Jurkat, Clone E6-1 (cell line): ENCODE results near the gene ERG.

Experiments used
- DNase-seq: peaks from one replicate; pipeline ENCODE4 v3.0.0-alpha.2; 2011; ENCODE audit warnings: low read depth, low spot score
- H3K4me3 ChIP-seq: 2 replicates; pipeline ENCODE4 v1.5.1; 2011; ENCODE audit warnings: mild to moderate bottlenecking, low read length, control low read depth, moderate library complexity

The ERG gene

DNA sequence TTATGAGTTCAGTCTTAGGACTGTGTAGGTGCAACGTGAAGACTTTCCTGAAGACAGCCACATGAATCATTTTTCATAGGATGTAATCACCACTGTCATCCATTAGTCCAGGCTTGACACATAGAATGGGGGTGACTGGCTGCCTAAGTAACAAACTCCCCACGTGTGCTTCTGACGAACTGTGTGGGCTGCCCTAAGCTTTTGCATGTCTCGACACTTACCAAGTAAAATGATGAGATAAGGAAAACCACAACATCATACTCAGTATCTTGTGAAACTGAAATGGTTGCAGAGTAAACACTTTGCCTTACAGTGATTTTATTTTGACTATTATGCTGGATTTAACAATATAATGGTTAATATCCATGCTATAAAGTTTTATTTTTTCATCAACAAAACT, 19.5 kb downstream of the ERG start:
- DNase-seq, result peak; percentile 93
- no peak overlapping the region for H3K4me3 ChIP-seq

DNA sequence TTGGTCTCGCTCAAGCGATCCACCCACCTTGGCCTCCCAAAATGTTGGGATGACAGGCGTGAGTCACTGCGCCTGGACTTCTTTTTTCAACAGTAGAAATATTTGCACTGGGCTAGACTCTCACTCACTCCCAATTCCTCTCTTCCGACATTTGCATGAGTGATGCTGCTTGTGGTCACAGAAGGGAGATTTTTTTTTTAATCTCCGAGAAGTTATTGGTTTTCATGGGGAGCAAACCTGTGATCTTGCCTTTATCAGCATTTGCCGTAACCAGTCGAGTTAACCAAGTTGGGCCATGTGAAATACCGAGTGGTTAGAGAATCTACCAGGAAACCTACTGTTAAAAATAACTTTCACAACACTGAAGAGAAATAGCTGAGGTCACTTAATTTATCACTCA, 21.1 kb downstream of the ERG start:
- H3K4me3 ChIP-seq, result no peak overlapping the region; the same call in none of the 2 replicates
- DNase-seq, result peak; percentile 91

DNA sequence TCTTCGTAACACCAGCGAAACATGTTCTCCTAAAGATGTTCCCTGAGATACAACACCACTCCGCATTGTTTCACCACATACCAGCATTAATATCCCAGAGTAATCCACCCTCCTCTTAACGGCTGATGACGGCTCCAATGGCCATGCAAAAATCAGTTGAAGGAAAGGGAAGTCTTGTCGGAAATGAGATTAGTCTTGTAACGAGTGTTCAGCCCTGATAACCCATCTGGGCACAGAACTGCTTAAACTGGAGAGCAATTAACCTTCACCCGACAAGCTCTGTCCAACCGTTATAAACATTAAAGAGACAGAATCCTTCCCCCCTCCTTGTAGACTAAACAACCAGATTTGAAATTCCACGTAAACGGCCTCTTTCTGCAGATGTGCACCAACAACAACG, 21.9 kb downstream of the ERG start:
- H3K4me3 ChIP-seq, result peak overlapping the region; percentile 38
- DNase-seq, result peak; percentile 98

DNA sequence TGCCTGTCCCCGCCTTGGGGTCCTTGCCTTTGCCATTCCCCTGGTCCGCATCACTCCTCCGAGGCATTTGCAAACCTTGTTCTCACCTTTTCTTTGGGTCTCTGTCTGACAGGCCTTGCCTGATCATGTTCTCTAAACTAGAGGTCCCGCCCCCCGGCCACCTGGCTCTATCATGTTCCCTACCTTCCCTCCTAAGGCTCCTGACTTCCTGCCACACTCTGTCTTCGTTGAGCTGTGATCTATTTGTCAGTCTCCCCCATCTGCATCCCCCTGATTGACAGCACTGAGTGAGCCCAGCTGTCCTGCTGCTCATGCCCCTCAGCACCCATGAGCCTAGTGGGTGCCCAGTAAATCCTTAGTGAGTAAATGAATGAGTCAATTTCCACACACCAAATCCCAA, 22.8 kb downstream of the ERG start:
- DNase-seq, result peak; percentile 93
- H3K4me3 ChIP-seq, result peak overlapping the region; percentile 38

DNA sequence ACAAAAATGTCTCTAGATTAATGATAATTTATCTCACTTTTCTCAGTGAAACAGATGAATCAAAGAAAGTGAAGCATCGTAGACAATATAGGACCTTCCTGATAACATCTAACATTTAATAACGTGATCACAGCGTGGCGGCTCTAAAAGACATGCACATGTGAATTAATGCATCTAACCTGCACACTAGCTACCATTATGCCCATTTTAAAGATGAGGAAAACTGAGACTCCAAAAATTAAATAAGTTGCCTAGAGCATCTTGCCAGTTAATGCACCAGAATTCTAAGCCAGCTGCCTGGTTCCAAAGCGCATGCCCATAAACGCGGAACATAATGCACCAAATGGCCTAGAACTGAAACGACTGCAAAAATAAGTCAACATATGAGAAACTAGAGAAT, 23.5 kb downstream of the ERG start:
- DNase-seq, result no peak
- peak overlapping the region; percentile 38 for H3K4me3 ChIP-seq

DNA sequence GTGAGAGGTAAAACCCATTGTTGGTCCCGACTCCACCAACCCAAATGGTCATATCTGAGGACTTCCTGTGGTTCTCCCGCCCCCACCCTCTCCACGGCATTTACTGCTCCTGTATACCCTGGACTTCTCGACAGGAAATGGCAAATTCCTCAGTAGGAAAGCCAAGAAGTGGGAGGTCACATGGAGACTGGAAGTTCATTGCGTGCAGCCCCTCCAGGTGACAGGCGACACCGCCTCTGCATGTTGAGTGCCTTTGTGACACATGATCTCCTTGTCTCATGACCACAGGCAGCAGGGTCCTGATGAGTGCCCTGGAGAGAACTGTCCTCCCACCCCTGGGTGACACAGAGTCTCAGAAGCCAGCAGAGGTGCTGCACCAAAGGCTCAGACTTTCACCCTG, 24.2 kb downstream of the ERG start:
- no peak for DNase-seq
- no peak overlapping the region for H3K4me3 ChIP-seq

DNA sequence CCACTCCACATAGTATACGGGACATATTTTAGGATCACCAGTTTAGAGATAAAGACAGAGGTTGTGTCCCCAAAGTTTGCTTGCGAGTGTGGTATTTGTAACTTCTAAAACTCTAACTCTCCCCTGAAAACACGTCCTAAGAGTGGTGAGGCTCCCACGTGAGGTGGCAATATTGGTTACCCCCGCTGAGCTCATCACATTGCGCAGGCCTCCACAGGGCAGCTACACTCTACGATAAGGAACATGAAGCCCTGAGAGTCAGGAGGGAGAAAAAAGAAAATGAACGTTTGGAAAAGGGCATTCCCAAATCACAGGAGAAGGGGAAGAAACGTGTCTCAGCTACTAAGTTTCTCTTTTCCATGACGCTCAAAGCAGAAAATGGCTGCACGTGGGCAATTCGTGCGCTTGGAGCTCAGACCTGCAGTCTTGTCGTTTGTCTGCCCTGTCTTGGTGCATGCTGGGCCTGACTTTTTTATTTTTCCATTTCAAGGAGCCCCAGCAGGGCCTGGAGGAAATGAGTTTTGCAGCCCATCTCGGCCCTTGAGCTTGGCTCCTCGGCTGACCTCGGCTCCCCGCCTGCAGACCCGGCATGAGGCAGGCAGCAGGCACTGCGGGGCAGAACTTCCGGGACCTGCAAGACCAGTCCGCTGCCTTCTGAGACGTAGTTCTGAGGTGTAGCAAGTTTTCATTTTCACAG, 25.7 kb downstream of the ERG start:
- no peak for DNase-seq
- no peak overlapping the region for H3K4me3 ChIP-seq

DNA sequence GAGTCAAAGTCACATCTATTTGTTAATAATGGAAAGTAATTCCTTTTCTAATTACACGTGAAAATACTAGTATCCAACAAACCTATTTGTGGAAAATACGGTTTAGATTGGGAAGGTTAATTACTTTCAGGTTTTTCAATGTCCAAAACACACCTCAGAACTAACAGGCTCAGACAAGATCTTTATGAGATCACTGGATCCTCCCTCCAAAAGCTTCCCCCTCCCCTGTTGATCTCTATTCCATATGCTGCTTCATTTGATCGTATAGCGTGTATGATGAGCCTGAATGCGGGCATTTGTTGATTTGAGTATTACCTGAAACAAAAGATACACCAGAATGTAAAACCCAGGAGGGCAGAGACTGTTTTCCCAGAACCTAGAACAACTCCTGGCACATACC, 26.5 kb downstream of the ERG start:
- DNase-seq, result no peak
- no peak overlapping the region for H3K4me3 ChIP-seq

DNA sequence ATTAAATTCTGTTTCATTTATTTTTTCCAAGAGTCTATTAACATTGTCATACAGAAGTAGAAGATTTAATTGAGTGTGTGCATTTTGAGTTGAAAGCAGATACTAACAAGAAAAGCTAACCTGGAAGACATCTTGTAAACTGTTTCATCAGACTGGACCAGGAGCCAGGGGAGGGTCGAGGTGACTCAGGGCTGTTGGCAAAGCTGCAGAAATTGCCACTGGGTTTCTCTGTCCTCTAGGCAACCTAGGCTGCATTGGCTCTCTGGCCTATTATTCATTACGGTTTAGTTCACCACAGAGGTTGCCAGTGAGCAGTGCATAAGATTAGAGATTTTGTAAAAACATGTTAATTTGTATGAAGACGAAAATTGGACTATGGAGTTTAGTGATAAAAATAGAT, 27.5 kb downstream of the ERG start:
- no peak overlapping the region for H3K4me3 ChIP-seq
- DNase-seq, result no peak

DNA sequence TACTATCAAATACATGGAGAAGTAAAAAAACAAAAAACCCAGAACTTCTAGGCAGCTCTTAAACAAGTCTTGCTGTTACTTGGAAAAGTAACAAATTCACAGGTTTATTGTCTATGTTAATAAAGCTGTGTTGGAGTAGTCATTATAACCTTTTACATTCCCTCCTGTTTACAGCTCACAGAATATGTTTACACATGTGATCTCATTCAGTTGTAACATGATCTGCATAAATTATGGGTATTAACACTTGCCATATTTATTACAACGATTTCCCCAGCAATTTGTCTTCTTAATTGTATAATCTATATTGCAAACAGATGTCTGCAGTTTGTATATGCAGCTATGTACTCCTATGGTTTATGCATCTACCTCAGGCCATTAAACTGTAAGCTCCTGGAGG, 28.6 kb downstream of the ERG start:
- DNase-seq, result no peak
- H3K4me3 ChIP-seq, result no peak overlapping the region

DNA sequence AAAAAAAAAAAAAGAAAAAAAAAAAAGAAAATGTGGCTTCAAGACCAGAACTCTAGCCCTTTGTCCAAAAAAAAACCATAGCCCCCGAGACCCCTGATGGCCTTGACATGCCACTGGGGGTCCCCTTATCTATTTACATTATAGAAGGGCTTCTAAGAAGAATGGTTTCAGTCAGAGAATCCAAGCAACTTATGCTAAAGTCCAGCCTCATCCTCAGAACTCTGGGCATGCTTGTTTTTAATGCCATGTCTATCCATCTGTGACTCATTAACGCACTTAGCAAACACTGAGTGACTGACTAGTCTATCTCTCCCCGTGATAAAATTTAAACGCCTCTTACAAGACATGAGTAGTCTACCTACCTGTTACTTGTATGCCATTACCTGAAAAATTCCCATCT, 29.3 kb downstream of the ERG start:
- DNase-seq, result no peak
- H3K4me3 ChIP-seq, result no peak overlapping the region

DNA sequence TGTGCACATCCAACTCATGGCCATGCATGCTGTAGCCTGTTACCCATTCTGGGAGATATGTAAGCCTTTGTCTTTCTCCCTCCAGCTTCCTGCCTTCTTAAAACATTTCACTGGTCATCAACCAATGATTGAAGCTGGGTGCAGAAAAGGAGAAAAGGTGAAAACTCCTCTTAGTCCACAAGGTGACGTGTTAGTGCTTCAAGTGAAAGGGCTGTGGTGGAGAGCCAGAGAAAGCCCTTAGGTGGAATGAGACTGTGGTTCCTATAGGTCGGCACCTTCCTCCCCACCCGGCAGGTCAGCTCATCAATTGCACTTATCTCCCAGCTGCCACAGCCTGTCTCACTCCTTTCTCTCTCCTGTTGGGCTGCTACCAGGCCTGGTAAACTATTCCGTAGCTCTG, 30.4 kb downstream of the ERG start:
- H3K4me3 ChIP-seq, result no peak overlapping the region
- DNase-seq, result no peak

DNA sequence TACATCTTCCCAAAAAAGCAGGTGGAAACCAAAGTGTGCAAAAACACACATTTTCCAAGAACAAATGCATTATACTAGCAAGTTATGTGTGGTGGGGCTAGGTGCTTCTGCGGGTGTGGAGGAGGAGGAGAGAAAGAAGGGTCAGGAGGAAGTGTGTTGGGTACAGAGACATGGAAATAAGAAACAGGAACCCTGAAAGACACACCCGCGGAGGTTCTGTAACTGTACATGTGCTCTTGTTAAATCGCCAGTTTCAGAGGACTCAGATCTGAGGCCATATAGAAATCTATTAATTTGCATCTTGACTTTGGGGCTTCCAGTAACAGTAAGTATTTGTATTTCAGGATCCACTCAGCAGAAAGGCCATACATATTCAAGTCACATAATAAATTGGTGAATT, 30.9 kb downstream of the ERG start:
- no peak overlapping the region for H3K4me3 ChIP-seq
- DNase-seq, result no peak

DNA sequence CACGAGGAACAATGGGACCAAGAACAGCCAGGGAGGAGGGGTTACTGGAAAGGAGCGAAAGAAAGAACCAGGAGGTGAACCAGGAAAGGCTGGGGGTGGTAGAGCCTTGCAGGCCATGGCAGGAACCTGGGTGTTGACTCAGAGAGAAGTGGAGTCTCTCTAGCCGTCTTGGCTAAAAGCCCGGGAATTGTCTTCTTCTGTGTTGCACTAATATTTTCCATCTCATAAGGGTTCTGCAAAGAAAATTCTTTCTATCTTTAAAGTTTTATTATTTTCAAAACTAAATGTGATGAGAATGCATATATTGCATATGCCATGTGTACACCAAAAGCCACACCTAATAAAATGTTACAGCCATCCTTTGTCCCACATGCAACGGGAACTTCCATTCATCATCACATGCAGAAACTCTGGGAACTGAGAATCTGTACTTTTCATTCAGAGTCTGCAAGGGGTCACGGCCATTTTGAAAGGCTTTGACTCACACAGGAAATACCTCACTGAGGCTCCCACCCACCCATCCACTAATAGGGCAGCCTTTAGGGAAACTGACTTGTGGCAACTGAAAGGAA, 38.0 kb downstream of the ERG start:
- H3K4me3 ChIP-seq, result no peak overlapping the region
- no peak for DNase-seq

DNA sequence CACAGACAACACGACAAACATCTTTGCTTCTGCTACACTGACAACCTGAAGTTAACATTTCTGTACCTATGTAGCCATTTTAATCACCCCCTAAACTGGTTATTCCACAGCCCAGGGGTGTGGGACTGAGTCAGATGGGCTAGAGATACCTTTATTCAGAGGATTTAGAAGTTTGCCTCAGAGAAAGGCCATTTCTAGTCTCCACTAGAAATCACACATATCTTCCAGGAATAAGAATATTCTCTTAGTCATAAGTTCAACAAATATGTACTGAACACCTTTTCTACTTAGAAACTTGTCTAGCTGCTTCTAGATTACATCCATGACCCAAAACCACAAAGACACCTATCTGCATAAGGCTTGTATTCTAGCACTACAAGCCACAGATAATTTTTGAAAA, 38.8 kb downstream of the ERG start:
- H3K4me3 ChIP-seq, result no peak overlapping the region
- DNase-seq, result no peak

DNA sequence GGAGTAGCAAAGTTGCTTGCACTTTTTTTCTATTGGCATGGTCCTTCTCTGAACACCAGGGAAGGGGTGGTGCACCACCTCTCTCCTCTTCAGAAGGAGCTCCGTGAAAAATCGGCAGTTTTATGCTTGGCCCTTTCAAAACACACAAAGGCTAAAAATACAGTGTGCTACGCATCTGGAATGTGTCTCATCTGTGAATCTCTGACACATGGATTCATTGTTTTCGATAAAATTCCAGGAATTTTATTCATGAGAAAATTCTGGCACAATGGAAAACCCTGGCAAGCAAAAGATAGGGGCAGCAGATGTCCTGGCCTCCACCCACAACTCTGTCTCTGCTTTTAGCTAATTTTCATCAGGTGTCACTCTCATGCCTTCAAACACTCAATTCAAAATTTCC, 42.9 kb downstream of the ERG start:
- no peak for DNase-seq
- no peak overlapping the region for H3K4me3 ChIP-seq

DNA sequence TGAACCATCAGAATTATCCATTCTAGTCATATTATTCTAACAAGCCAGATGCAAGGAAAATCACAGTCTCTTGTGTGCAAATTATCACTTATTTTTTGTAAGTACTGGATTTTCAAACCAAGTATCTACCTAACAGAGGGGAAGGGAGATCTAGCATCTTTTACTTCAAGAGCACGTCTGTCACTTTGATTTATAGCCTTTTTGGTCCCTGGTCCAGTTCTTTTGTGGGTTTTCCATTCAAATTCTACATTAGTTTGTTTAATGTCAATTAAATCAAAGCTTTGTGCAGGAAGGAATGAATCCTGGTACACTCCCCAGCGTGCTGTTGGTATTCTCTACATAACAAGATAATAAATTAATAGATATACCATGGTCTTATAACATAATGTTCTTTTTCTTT, 43.6 kb downstream of the ERG start:
- DNase-seq, result no peak
- no peak overlapping the region for H3K4me3 ChIP-seq

DNA sequence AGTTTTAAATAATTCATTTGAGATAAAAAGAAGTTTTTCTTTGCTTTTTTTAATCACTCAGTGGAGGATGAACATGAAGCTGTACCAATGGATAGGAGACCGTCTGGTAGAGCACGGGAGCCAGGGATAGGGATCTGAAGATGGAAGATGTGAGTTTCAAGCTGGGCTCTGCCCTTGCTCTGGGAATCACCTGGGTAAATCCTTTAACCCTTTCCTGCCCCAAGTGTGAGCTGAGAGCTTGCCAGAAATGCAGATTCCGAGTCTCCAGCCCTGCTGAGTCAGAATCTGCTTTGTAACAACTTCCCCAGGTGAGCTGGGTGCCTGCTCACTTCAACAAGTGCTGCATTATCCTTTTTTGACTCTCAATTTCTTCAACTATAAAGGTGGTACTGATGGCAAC, 44.1 kb downstream of the ERG start:
- H3K4me3 ChIP-seq, result no peak overlapping the region

DNA sequence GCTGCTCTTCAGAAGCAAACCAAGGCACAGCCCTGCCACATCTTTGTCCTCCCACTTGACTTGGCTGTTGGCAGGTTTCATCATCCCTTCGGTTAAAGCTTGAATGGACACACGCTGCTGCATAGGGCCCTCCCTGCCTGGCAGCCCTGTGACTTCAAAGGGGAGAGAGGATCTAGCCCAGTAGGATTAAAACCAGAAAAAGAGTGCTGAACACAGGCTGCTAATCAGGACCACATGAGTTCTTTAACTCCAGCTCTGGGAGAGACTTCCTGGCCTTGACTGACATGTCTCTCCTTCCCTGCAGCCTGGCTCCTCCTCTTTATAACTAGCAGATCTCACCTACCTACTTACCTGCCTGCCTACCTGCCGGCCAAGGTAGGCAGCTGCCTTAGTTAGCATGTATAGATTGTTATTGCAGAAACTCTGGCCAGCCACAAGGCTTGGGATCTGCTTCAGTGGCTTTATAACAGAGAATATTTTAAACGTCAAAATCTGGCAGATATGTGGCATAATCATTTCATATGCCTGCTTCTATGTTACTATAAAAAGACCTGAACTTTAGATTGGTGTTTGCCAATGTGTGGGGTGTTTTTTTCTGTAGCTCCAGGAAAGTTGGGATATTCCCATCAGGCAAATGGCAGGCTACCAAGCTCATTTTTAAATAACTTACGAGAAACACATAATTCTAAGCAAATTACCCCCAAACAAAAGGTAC, 49.4 kb downstream of the ERG start:
- no peak for DNase-seq
- H3K4me3 ChIP-seq, result no peak overlapping the region

More for the DNA sequence above, 44.1 kb downstream of the ERG start:
- no peak for DNase-seq

DNA sequence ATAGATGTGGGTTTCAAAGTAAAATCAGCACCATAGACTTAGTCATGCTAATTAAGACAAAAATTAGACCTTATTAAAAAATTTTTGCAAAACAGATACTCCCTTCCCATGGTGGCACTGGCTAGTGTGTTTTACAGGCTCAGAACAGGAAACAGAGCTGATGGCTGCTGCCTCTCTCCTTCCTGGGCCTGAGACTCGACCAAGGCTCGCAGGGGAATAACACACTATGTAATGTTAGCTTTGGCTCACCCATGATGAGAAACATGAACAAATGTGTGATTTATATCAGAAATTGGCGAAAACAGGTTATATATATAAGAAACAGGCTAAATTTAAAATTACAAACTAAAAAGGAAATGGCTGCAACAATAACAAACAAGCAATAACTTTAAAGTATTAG, 50.7 kb downstream of the ERG start:
- no peak for DNase-seq
- H3K4me3 ChIP-seq, result no peak overlapping the region

DNA sequence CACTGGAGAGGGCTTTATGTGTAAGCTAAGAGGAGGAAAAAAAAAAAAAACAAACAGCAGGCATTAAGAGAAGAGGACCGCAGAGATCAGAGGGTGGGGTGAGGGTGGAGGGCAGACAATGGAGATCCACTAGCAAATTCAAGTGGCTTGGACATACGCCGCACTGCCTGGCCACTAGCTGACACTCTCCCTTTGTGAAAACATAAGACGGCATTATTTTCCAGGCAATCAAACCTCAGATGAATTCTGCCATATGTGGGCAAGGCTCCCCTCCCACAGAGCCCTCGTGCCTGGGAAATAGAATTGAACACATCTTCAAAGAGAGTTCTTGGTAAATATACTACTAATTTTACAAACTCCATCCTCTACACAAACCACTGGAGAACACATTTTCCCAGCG, 53.6 kb downstream of the ERG start:
- H3K4me3 ChIP-seq, result no peak overlapping the region
- no peak for DNase-seq
